GM18951 (cell line): ENCODE measurements around the gene TNNT2.

Experiments used
- POLR2A ChIP-seq: IDR thresholded peaks from 4 replicates; pipeline ENCODE4 v1.6.1; 2011; ENCODE audit warnings: mild to moderate bottlenecking; ENCODE audit not compliant: insufficient read length, insufficient read depth; ENCODE audit errors: extremely low read depth
- in situ Hi-C: fragments of 300-500 bp; cut with MboI; formaldehyde crosslinking; loops from one replicate; pipeline ENCODE4 v1.12.0; 2022; ENCODE audit warnings: low sequenced_read_pairs, mixed read lengths, inconsistent platforms; ENCODE audit not compliant: unreplicated experiment

TNNT2 gene

GRCh38 chr1:201326710-201327109, 50.8 kb downstream of the TNNT2 start:
- in situ Hi-C loops: no loop called here
- no peak for TF ChIP-seq POLR2A

DNA sequence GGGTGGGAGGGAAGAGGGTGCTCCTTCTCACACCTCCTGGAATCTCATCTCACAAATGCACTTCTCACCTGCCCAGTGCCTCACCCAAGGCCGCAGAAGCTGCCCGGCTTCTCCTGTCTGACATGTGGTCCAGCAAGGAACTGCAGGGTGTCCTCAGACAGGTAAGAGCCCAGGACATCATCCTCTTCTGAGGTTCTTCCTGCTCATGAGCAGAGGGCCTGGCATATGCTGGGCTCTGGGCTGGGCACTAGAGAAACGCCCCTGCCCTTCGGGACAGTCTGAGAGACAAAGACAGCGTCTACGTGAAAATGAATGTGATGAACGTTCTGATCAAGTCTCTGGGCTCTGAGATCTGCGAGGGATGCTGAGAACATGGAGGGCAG, 51.8 kb downstream of the TNNT2 start:
- in situ Hi-C loops: no loop called here
- TF ChIP-seq POLR2A: no peak

- in situ Hi-C loops: no loop called here
- no peak for TF ChIP-seq POLR2A
Observed at GRCh38 chr1:201324821-201325677, 52.4 kb downstream of the TNNT2 start.

- no peak for TF ChIP-seq POLR2A
- in situ Hi-C loops: no loop called here
Observed at GRCh38 chr1:201324306-201324705, 53.2 kb downstream of the TNNT2 start.

DNA sequence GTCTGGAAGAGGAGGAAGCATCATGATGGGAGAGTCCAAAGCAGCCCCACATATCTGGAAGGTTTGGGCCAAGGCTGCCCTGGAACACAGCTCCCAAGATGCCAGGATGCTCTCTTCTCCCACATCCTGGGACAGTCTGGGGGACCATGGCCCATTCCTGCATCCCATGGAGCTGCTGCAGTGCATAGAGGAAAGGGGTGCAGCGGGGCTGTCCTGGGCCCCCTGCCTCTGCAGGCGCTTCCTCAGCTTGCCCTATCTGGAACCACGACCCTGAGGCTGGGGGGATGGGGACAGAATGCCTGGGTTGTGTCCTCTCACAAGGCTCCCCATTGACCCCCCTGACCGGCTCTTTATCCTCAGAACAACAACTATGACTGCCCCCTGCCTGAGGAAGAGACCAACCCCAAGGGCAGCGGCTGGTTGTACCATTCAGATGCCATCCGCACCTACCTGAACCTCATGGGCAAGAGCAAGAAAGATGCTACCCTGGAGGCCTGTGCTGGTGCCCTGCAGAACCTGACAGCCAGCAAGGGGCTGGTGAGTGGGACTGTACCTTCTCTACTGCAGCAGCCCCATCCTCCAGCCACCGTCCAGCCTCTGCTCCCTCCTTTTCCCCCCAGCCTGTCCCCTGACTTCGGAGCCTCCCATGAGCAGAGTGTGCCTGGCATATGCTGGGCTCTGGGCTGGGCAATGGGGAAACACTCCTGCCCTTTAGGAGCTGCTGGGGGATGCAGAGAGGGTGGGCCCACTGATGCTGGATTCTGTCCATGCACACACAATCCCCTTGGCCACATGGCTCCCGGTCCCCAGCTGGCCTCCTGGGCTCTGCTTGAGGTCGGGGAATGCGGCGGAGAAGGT, 54.6 kb downstream of the TNNT2 start:
- TF ChIP-seq POLR2A: no peak
- in situ Hi-C loops: no loop called here

GRCh38 chr1:201321826-201322390, 55.6 kb downstream of the TNNT2 start:
- TF ChIP-seq POLR2A: no peak
- in situ Hi-C loops: no loop called here

GRCh38 chr1:201320168-201320788, 57.2 kb downstream of the TNNT2 start:
- in situ Hi-C loops: no loop called here
- TF ChIP-seq POLR2A: no peak

DNA sequence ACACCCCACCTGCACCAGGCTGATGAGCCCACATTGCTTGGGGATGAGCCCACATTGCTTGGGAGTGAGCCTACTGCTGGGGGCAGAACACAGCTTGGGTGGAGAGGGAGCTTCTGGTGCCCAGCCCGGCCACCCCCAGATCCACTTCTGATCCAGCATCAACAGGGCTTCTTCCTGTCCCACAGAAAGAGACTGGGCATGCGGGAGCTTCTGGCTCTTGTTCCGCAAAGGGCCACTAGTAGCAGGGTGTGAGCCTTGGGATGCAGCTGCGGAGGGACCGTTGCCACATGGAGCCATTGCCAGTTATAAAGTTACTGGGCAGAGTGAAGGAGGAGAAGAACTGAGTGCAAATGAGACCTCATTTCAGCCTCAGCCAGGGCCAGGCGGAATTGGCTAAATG, 57.8 kb downstream of the TNNT2 start:
- TF ChIP-seq POLR2A: no peak
- in situ Hi-C loops: no loop called here

GRCh38 chr1:201318504-201319340, 58.8 kb downstream of the TNNT2 start:
- TF ChIP-seq POLR2A: no peak
- in situ Hi-C loops: no loop called here

GRCh38 chr1:201317551-201317950, 59.9 kb downstream of the TNNT2 start:
- in situ Hi-C loops: no loop called here
- no peak for TF ChIP-seq POLR2A

DNA sequence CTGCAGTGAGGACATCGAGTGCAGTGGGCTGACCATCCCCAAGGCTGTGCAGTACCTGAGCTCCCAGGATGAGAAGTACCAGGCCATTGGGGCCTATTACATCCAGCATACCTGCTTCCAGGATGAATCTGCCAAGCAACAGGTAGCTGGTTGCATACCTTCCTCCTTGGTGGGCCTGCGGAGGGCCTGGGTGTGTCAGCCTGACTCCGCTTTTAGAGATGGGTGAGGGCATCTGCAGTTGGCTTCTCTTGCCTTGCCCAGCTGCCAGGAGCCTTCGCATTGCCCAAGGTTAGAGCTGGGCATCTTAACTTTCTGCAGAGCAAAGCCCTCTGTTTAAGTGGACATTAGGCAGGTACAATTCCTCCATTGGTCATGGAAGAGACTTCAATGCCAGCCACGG, 60.9 kb downstream of the TNNT2 start:
- in situ Hi-C loops: no loop called here
- TF ChIP-seq POLR2A: no peak

DNA sequence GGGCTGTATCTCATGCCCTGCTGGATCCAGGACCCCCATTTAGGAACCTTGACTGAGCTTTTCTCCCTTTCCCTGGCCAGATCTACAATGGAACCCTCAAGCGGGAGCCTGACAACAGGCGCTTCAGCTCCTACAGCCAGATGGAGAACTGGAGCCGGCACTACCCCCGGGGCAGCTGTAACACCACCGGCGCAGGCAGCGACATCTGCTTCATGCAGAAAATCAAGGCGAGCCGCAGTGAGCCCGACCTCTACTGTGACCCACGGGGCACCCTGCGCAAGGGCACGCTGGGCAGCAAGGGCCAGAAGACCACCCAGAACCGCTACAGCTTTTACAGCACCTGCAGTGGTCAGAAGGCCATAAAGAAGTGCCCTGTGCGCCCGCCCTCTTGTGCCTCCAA, 64.4 kb downstream of the TNNT2 start:
- TF ChIP-seq POLR2A: no peak
- in situ Hi-C loops: no loop called here
